A549 (cell line): ENCODE measurements around the gene ALOX5.

Experiments used
- HDAC2 ChIP-seq: fragments of 200-600 bp; sonication (generic); IDR thresholded peaks from 2 replicates; pipeline ENCODE4 v1.6.1; 2016
- HOXB5 ChIP-seq: fragments of 250-450 bp; sonication (Bioruptor Pico); IDR thresholded peaks from 2 replicates; pipeline ENCODE4 v1.5.0; 2020; ENCODE audit warnings: mild to moderate bottlenecking, moderate library complexity
- PHF8 ChIP-seq: fragments of 200-600 bp; sonication (generic); IDR thresholded peaks from 2 replicates; pipeline ENCODE4 v1.6.1; 2016; ENCODE audit warnings: low read depth, mild to moderate bottlenecking, antibody characterized with exemption, moderate library complexity, borderline replicate concordance
- POLR2A ChIP-seq: IDR thresholded peaks from 2 replicates; pipeline ENCODE4 v1.6.1; 2012; ENCODE audit warnings: mild to moderate bottlenecking, low read length
- RAD21 ChIP-seq, 2 experiments: fragments of >200 bp in 1 of 2; sonication (Bioruptor Twin) in 1 of 2; formaldehyde crosslinking in 1 of 2; IDR thresholded peaks in 1 of 2; conservative IDR thresholded peaks in 1 of 2; 2 replicates in 1 of 2; 3 replicates in 1 of 2; pipeline ENCODE4 v1.6.1; 2012 to 2018; ENCODE audit warnings: inconsistent platforms in 1 of 2
- ZFP36 ChIP-seq: fragments of 450-650 bp; IDR thresholded peaks from 2 replicates; pipeline ENCODE4 v1.6.1; 2014; ENCODE audit warnings: borderline replicate concordance; ENCODE audit not compliant: partially characterized antibody
- TF ChIP-seq, protein P1 (sequence below): fragments of >200 bp; sonication (Bioruptor Twin); formaldehyde crosslinking; IDR thresholded peaks from 3 replicates; pipeline ENCODE4 v1.5.1; 2016

DNA sequence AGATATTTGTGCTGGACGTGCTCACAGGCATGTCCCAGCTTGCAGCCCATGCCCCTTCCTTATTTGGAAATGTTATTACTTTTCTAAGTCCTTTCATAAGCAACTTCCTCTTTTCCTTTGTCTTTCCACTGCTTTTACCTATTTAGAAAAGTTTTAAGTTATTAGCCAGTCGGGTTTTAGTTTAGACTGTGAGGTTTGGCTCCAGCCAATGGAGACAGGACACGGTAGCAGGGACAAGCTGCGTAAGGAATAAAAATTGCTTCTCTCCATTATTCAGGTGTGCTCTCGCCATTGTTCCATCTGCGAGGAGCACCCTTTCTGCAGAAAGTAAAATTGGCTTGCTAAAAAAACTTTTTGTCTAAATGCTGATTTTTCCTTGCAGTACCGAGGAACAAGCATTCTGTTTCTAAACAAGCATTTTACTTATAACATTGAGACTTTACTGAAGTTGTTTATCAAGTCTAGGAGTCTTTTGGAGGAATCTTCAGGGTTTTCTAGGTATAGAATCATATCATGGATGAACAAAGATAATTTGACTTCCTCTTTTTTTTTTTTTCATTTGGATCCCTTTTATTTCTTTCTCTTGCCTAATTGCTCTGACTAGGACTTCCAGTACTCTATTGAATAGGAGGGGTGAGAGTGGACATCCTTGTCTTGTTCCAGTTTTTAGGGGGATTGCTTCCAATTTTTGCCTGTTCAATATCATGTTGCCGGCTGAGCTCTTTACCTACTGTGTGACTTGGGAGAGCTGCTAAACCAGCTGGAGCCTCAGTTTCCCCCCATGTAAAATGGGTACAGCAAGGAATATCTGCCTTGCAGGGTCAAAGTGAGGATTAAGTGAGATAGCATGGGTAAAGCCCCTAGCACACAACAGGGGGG lies 63.8 kb downstream of the ALOX5 start:
- no peak for TF ChIP-seq PHF8
- no peak for TF ChIP-seq HOXB5
- TF ChIP-seq, protein P1, sequence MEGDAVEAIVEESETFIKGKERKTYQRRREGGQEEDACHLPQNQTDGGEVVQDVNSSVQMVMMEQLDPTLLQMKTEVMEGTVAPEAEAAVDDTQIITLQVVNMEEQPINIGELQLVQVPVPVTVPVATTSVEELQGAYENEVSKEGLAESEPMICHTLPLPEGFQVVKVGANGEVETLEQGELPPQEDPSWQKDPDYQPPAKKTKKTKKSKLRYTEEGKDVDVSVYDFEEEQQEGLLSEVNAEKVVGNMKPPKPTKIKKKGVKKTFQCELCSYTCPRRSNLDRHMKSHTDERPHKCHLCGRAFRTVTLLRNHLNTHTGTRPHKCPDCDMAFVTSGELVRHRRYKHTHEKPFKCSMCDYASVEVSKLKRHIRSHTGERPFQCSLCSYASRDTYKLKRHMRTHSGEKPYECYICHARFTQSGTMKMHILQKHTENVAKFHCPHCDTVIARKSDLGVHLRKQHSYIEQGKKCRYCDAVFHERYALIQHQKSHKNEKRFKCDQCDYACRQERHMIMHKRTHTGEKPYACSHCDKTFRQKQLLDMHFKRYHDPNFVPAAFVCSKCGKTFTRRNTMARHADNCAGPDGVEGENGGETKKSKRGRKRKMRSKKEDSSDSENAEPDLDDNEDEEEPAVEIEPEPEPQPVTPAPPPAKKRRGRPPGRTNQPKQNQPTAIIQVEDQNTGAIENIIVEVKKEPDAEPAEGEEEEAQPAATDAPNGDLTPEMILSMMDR: no peak
- no peak for TF ChIP-seq HDAC2
- TF ChIP-seq ZFP36: no peak
- TF ChIP-seq RAD21 (conservative IDR thresholded peaks at IDR 0.05 in 1 of 2, IDR thresholded peaks at IDR 0.05 in 1 of 2): no peak
- TF ChIP-seq POLR2A: no peak
